Measurements from ENCODE around the gene RALGPS1.

The RALGPS1 gene

GRCh38 chr9:127033789-127034188 is 119.2 kb downstream of the RALGPS1 start:
- no peak for TF ChIP-seq REST (IDR thresholded peaks at IDR 0.05; ENCODE audit: insufficient replicate concordance, low read depth)
- no peak for TF ChIP-seq POLR2AphosphoS5 (IDR thresholded peaks at IDR 0.05; ENCODE audit: low read depth)
- no peak for TF ChIP-seq GABPA (IDR thresholded peaks at IDR 0.05; ENCODE audit: low read depth)
- TF ChIP-seq, protein P1, sequence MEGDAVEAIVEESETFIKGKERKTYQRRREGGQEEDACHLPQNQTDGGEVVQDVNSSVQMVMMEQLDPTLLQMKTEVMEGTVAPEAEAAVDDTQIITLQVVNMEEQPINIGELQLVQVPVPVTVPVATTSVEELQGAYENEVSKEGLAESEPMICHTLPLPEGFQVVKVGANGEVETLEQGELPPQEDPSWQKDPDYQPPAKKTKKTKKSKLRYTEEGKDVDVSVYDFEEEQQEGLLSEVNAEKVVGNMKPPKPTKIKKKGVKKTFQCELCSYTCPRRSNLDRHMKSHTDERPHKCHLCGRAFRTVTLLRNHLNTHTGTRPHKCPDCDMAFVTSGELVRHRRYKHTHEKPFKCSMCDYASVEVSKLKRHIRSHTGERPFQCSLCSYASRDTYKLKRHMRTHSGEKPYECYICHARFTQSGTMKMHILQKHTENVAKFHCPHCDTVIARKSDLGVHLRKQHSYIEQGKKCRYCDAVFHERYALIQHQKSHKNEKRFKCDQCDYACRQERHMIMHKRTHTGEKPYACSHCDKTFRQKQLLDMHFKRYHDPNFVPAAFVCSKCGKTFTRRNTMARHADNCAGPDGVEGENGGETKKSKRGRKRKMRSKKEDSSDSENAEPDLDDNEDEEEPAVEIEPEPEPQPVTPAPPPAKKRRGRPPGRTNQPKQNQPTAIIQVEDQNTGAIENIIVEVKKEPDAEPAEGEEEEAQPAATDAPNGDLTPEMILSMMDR (IDR thresholded peaks at IDR 0.05; ENCODE audit: insufficient read depth, low read length): no peak
- no peak for TF ChIP-seq SPI1 (IDR thresholded peaks at IDR 0.05; ENCODE audit: borderline replicate concordance, low read depth)
- no peak overlapping the region for H3K27ac ChIP-seq (replicated peaks)
- no peak for DNase-seq (ENCODE audit: low read depth in 1 of 2, low spot score in 1 of 2)
- peaks cover 2% of the 10 kb centered on the region for H3K27me3 ChIP-seq (ENCODE audit: insufficient read depth, poor library complexity, severe bottlenecking)
- H3K4me3 ChIP-seq (replicated peaks; ENCODE audit: insufficient read depth, low read length): no peak overlapping the region

- Histone ChIP-seq H3K27ac (replicated peaks) (no peak overlapping the region), H3K4me3 (replicated peaks; ENCODE audit: insufficient read depth, low read length) (no peak overlapping the region), H3K27me3 (ENCODE audit: insufficient read depth, poor library complexity, severe bottlenecking) (peaks cover 2% of the 10 kb centered on the region)
- TF ChIP-seq SPI1 (IDR thresholded peaks at IDR 0.05; ENCODE audit: borderline replicate concordance, low read depth) (no peak), REST (IDR thresholded peaks at IDR 0.05; ENCODE audit: insufficient replicate concordance, low read depth) (no peak), POLR2AphosphoS5 (IDR thresholded peaks at IDR 0.05; ENCODE audit: low read depth) (no peak), GABPA (IDR thresholded peaks at IDR 0.05; ENCODE audit: low read depth) (no peak)
- TF ChIP-seq, protein P1 (IDR thresholded peaks at IDR 0.05; ENCODE audit: insufficient read depth, low read length): no peak
- DNase-seq (ENCODE audit: low read depth in 1 of 2, low spot score in 1 of 2): no peak
Observed at GRCh38 chr9:127034691-127035090, 120.1 kb downstream of the RALGPS1 start.

- TF ChIP-seq POLR2AphosphoS5 (IDR thresholded peaks at IDR 0.05; ENCODE audit: low read depth) (no peak), SPI1 (IDR thresholded peaks at IDR 0.05; ENCODE audit: borderline replicate concordance, low read depth) (no peak), GABPA (IDR thresholded peaks at IDR 0.05; ENCODE audit: low read depth) (no peak), REST (IDR thresholded peaks at IDR 0.05; ENCODE audit: insufficient replicate concordance, low read depth) (no peak)
- TF ChIP-seq, protein P1 (IDR thresholded peaks at IDR 0.05; ENCODE audit: insufficient read depth, low read length): no peak
- no peak for DNase-seq (ENCODE audit: low read depth in 1 of 2, low spot score in 1 of 2)
Observed at GRCh38 chr9:127035423-127035822, 120.8 kb downstream of the RALGPS1 start.

More at GRCh38 chr9:127035423-127035822, 120.8 kb downstream of the RALGPS1 start:
- Histone ChIP-seq H3K27me3 (ENCODE audit: insufficient read depth, poor library complexity, severe bottlenecking) (peaks cover 2% of the 10 kb centered on the region), H3K4me3 (replicated peaks; ENCODE audit: insufficient read depth, low read length) (no peak overlapping the region), H3K27ac (replicated peaks) (no peak overlapping the region)
